Cerebellar nuclear complex (tissue), 1 donor: ENCODE measurements around the gene TNS3.

Experiments
- DNase-seq, 2 experiments: peaks; one replicate each; lab custom pipeline; 2025; lab: John Stamatoyannopoulos, UW

TNS3 gene

GRCh38 chr7:47521816-47522561, 59.9 kb downstream of the TNS3 start:
- DNase-seq, result no peak

GRCh38 chr7:47521011-47521795, 60.7 kb downstream of the TNS3 start:
- DNase-seq, result no peak

GRCh38 chr7:47520406-47520805, 61.5 kb downstream of the TNS3 start:
- DNase-seq, result no peak

- DNase-seq, result no peak
Measured at GRCh38 chr7:47518827-47519226, 63.1 kb downstream of the TNS3 start.

- no peak for DNase-seq
Measured at GRCh38 chr7:47517821-47518480, 64.0 kb downstream of the TNS3 start.

- DNase-seq, result no peak
Measured at GRCh38 chr7:47516985-47517600, 64.8 kb downstream of the TNS3 start.

GRCh38 chr7:47516386-47516785, 65.5 kb downstream of the TNS3 start:
- DNase-seq, result no peak

- no peak for DNase-seq
Measured at GRCh38 chr7:47515305-47515834, 66.5 kb downstream of the TNS3 start.

- DNase-seq, result no peak
Measured at GRCh38 chr7:47514818-47515217, 67.1 kb downstream of the TNS3 start.

- DNase-seq, result no peak
Measured at GRCh38 chr7:47514367-47514766, 67.5 kb downstream of the TNS3 start.

- no peak for DNase-seq
Measured at GRCh38 chr7:47513741-47514241, 68.1 kb downstream of the TNS3 start.

- DNase-seq, result no peak
Measured at GRCh38 chr7:47512481-47513176, 69.3 kb downstream of the TNS3 start.

- DNase-seq, result no peak
Measured at GRCh38 chr7:47511699-47512370, 70.1 kb downstream of the TNS3 start.

- DNase-seq, result no peak
Measured at GRCh38 chr7:47510786-47511185, 71.1 kb downstream of the TNS3 start.

- DNase-seq, result no peak
Measured at GRCh38 chr7:47510192-47510591, 71.7 kb downstream of the TNS3 start.

- no peak for DNase-seq
Measured at GRCh38 chr7:47509571-47509970, 72.3 kb downstream of the TNS3 start.

- no peak for DNase-seq
Measured at GRCh38 chr7:47508389-47509380, 73.2 kb downstream of the TNS3 start.

GRCh38 chr7:47507522-47507921, 74.4 kb downstream of the TNS3 start:
- no peak for DNase-seq
